Liver (tissue), 9 donors: Measurements from ENCODE around the gene BAIAP2. TPM values are rescaled to one million over a fixed set of nuclear protein-coding genes. Genes with fewer than 3 reads are reported as not detected.

Experiments used
- DNase-seq: peaks from one replicate; pipeline ENCODE4 v3.0.0-alpha.2; 2017; ENCODE audit warnings: low spot score
- H3K27ac ChIP-seq, 2 donors: one replicate each; pipeline ENCODE4 v1.7.0; 2013; ENCODE audit warnings: inconsistent platforms in 2 of 2, low read length in 2 of 2, control low read depth in 1 of 2, low read depth in 1 of 2, mild to moderate bottlenecking in 1 of 2
- H3K27me3 ChIP-seq, 4 donors: one replicate each; pipeline versions ENCODE4 v1.6.1 to v1.7.0; 2013; ENCODE audit warnings: low read length in 3 of 4, inconsistent platforms in 1 of 4, mild to moderate bottlenecking in 1 of 4, moderate library complexity in 1 of 4; ENCODE audit not compliant: control insufficient read depth in 4 of 4, insufficient read depth in 4 of 4
- H3K36me3 ChIP-seq, 4 donors: one replicate each; pipeline versions ENCODE4 v1.6.1 to v1.7.0; 2013; ENCODE audit warnings: low read length in 3 of 4, mild to moderate bottlenecking in 3 of 4, low read depth in 1 of 4, moderate library complexity in 1 of 4; ENCODE audit not compliant: control insufficient read depth in 4 of 4, insufficient read depth in 3 of 4
- H3K4me1 ChIP-seq, 4 donors: one replicate each; pipeline versions ENCODE4 v1.6.1 to v1.7.0; 2013; ENCODE audit warnings: low read length in 3 of 4, mild to moderate bottlenecking in 3 of 4, moderate library complexity in 1 of 4; ENCODE audit not compliant: control insufficient read depth in 4 of 4, insufficient read depth in 4 of 4
- H3K4me3 ChIP-seq, 3 donors: one replicate each; pipeline versions ENCODE4 v1.6.1 to v1.7.0; 2013; ENCODE audit warnings: low read length in 3 of 3, control low read depth in 1 of 3, low read depth in 1 of 3, mild to moderate bottlenecking in 1 of 3
- H3K9ac ChIP-seq, 2 donors: one replicate each; pipeline ENCODE4 v1.7.0; 2013; ENCODE audit warnings: low read length in 2 of 2, mild to moderate bottlenecking in 2 of 2, moderate library complexity in 2 of 2, control low read depth in 1 of 2, low read depth in 1 of 2
- H3K9me3 ChIP-seq, 4 donors: one replicate each; pipeline versions ENCODE4 v1.6.1 to v1.7.0; 2013; ENCODE audit warnings: low read length in 3 of 4; ENCODE audit not compliant: control insufficient read depth in 4 of 4
- EGR1 ChIP-seq, 2 donors: IDR thresholded peaks; 2 replicates each; pipeline ENCODE4 v1.6.1; 2016 to 2018; ENCODE audit warnings: antibody characterized with exemption in 2 of 2, low read depth in 2 of 2
- FOXA1 ChIP-seq: IDR thresholded peaks from 2 replicates; pipeline ENCODE4 v1.6.1; 2016; ENCODE audit warnings: antibody characterized with exemption
- FOXA2 ChIP-seq: IDR thresholded peaks from 2 replicates; pipeline ENCODE4 v1.6.1; 2016; ENCODE audit warnings: antibody characterized with exemption
- GABPA ChIP-seq, 2 donors: IDR thresholded peaks in 1 of 2; conservative IDR thresholded peaks in 1 of 2; 2 replicates each; pipeline ENCODE4 v1.6.1; 2016; ENCODE audit warnings: antibody characterized with exemption in 2 of 2, mild to moderate bottlenecking in 1 of 2, moderate library complexity in 1 of 2
- HNF4A ChIP-seq, 2 donors: conservative IDR thresholded peaks; 2 replicates each; pipeline ENCODE4 v1.6.1; 2016; ENCODE audit warnings: antibody characterized with exemption in 2 of 2, mild to moderate bottlenecking in 2 of 2
- HNF4G ChIP-seq: IDR thresholded peaks from 2 replicates; pipeline ENCODE4 v1.6.1; 2016; ENCODE audit warnings: antibody characterized with exemption
- JUND ChIP-seq, 2 donors: IDR thresholded peaks; 2 replicates each; pipeline ENCODE4 v1.6.1; 2016; ENCODE audit warnings: antibody characterized with exemption in 2 of 2
- NR2F2 ChIP-seq: IDR thresholded peaks from 2 replicates; pipeline ENCODE4 v1.6.1; 2016; ENCODE audit warnings: antibody characterized with exemption
- RAD21 ChIP-seq, 2 donors: IDR thresholded peaks; 2 replicates each; pipeline ENCODE4 v1.6.1; 2016; ENCODE audit warnings: antibody characterized with exemption in 2 of 2, mild to moderate bottlenecking in 2 of 2
- RXRA ChIP-seq, 2 donors: IDR thresholded peaks; 2 replicates each; pipeline ENCODE4 v1.6.1; 2017 to 2018; ENCODE audit warnings: antibody characterized with exemption in 2 of 2, mild to moderate bottlenecking in 1 of 2
- SP1 ChIP-seq: IDR thresholded peaks from 2 replicates; pipeline ENCODE4 v1.6.1; 2018; ENCODE audit warnings: antibody characterized with exemption, mild to moderate bottlenecking
- TAF1 ChIP-seq: conservative IDR thresholded peaks from 2 replicates; pipeline ENCODE4 v1.6.1; 2016; ENCODE audit warnings: antibody characterized with exemption, mild to moderate bottlenecking
- YY1 ChIP-seq: IDR thresholded peaks from 2 replicates; pipeline ENCODE4 v1.6.1; 2016; ENCODE audit warnings: antibody characterized with exemption, mild to moderate bottlenecking
- WGBS: extraction: QIAGEN DNeasy Blood & Tissue Kit; methylation state at CpG from one replicate; pipeline ENCODE4 v1.1.7; 2013; 5-methylcytosine and 5-hydroxymethylcytosine counted together
- polyA plus RNA-seq, 2 donors: library from polyadenylated mRNA; stranded (reverse) in 1 of 2; unstranded in 1 of 2; fragments of 200-250 nt in 1 of 2; fragments of >200 nt in 1 of 2; fragmentation: Nextera tagmentation in 1 of 2; extraction: Ambion mirVana in 1 of 2; gene quantifications; one replicate each; pipeline versions ENCODE4 v1.2.1 to v1.2.3, GENCODE V29; 2013 to 2015
- total RNA-seq, 2 donors: library from RNA; depleted of rRNA; stranded (reverse); fragments of >200 nt; gene quantifications; one replicate each; pipeline ENCODE4 v1.2.3, GENCODE V29; 2014
- TF ChIP-seq, protein P1 (sequence below): IDR thresholded peaks from 2 replicates; pipeline ENCODE4 v1.6.1; 2016; ENCODE audit warnings: antibody characterized with exemption, mild to moderate bottlenecking
- TF ChIP-seq, protein P2 (sequence below): fragments of 150-350 bp; IDR thresholded peaks from 2 replicates; pipeline ENCODE4 v1.5.1; 2017; ENCODE audit warnings: improper control_type of control experiment, low read depth, low read length; ENCODE audit not compliant: missing input control
- TF ChIP-seq, protein P3 (sequence below): IDR thresholded peaks from 2 replicates; pipeline ENCODE4 v1.6.1; 2016; ENCODE audit warnings: antibody characterized with exemption
- TF ChIP-seq, protein P4 (sequence below): IDR thresholded peaks from 2 replicates; pipeline ENCODE4 v1.6.1; 2016; ENCODE audit warnings: antibody characterized with exemption
- TF ChIP-seq, protein P5 (sequence below): IDR thresholded peaks from 2 replicates; pipeline ENCODE4 v1.6.1; 2016; ENCODE audit warnings: antibody characterized with exemption
- donor health status: healthy.
- donor health status: healthy.
- donor health status: healthy.
- donor health status: healthy.
- donor health status: healthy.

The BAIAP2 gene
- total and polyA plus RNA-seq, 4 donors = 8.1 to 61.3 (median 44.9) TPM

DNA sequence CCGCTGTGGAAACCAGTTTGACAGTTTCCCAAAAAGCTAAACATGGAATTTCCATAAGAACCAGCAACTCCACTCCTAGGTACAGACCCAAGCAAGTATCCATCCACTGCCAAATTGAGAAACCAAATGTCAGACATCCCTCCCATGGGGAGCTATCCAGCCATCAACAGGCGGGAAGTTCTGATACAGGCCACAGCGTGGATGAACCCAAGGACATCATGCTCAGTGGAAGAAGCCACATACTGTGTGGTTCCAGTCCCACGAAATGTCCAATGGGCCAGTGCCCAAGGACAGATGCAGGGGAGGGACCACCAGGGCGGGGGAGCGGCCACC lies 12.6 kb upstream of the BAIAP2 start:
- no peak for DNase-seq
- Histone ChIP-seq H3K36me3 (no peaks in the 10 kb centered on the region), H3K9me3 (no peaks in the 10 kb centered on the region), H3K4me1 (peaks cover 3 to 20% (median 5%) of the 10 kb centered on the region in 4 donors), H3K4me3 (no peak overlapping the region), H3K27me3 (no peaks in the 10 kb centered on the region), H3K27ac (no peak overlapping the region), H3K9ac (no peak overlapping the region)
- TF ChIP-seq, protein P1, sequence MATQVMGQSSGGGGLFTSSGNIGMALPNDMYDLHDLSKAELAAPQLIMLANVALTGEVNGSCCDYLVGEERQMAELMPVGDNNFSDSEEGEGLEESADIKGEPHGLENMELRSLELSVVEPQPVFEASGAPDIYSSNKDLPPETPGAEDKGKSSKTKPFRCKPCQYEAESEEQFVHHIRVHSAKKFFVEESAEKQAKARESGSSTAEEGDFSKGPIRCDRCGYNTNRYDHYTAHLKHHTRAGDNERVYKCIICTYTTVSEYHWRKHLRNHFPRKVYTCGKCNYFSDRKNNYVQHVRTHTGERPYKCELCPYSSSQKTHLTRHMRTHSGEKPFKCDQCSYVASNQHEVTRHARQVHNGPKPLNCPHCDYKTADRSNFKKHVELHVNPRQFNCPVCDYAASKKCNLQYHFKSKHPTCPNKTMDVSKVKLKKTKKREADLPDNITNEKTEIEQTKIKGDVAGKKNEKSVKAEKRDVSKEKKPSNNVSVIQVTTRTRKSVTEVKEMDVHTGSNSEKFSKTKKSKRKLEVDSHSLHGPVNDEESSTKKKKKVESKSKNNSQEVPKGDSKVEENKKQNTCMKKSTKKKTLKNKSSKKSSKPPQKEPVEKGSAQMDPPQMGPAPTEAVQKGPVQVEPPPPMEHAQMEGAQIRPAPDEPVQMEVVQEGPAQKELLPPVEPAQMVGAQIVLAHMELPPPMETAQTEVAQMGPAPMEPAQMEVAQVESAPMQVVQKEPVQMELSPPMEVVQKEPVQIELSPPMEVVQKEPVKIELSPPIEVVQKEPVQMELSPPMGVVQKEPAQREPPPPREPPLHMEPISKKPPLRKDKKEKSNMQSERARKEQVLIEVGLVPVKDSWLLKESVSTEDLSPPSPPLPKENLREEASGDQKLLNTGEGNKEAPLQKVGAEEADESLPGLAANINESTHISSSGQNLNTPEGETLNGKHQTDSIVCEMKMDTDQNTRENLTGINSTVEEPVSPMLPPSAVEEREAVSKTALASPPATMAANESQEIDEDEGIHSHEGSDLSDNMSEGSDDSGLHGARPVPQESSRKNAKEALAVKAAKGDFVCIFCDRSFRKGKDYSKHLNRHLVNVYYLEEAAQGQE = no peak
- TF ChIP-seq HNF4G = no peak
- TF ChIP-seq JUND (IDR thresholded peaks at IDR 0.05) = no peak
- no peak for TF ChIP-seq GABPA (IDR thresholded peaks at IDR 0.05 in 1 of 2, conservative IDR thresholded peaks at IDR 0.05 in 1 of 2)
- TF ChIP-seq SP1 = no peak
- TF ChIP-seq, protein P2, sequence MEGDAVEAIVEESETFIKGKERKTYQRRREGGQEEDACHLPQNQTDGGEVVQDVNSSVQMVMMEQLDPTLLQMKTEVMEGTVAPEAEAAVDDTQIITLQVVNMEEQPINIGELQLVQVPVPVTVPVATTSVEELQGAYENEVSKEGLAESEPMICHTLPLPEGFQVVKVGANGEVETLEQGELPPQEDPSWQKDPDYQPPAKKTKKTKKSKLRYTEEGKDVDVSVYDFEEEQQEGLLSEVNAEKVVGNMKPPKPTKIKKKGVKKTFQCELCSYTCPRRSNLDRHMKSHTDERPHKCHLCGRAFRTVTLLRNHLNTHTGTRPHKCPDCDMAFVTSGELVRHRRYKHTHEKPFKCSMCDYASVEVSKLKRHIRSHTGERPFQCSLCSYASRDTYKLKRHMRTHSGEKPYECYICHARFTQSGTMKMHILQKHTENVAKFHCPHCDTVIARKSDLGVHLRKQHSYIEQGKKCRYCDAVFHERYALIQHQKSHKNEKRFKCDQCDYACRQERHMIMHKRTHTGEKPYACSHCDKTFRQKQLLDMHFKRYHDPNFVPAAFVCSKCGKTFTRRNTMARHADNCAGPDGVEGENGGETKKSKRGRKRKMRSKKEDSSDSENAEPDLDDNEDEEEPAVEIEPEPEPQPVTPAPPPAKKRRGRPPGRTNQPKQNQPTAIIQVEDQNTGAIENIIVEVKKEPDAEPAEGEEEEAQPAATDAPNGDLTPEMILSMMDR = no peak
- TF ChIP-seq HNF4A (conservative IDR thresholded peaks at IDR 0.05) = no peak
- TF ChIP-seq, protein P3, sequence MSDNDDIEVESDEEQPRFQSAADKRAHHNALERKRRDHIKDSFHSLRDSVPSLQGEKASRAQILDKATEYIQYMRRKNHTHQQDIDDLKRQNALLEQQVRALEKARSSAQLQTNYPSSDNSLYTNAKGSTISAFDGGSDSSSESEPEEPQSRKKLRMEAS = no peak
- no peak for TF ChIP-seq RXRA (IDR thresholded peaks at IDR 0.05)
- no peak for TF ChIP-seq YY1
- TF ChIP-seq, protein P4, sequence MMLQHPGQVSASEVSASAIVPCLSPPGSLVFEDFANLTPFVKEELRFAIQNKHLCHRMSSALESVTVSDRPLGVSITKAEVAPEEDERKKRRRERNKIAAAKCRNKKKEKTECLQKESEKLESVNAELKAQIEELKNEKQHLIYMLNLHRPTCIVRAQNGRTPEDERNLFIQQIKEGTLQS = no peak
- TF ChIP-seq EGR1 (IDR thresholded peaks at IDR 0.05; ENCODE audit: low read depth in 2 of 2) = no peak
- no peak for TF ChIP-seq TAF1
- TF ChIP-seq, protein P5, sequence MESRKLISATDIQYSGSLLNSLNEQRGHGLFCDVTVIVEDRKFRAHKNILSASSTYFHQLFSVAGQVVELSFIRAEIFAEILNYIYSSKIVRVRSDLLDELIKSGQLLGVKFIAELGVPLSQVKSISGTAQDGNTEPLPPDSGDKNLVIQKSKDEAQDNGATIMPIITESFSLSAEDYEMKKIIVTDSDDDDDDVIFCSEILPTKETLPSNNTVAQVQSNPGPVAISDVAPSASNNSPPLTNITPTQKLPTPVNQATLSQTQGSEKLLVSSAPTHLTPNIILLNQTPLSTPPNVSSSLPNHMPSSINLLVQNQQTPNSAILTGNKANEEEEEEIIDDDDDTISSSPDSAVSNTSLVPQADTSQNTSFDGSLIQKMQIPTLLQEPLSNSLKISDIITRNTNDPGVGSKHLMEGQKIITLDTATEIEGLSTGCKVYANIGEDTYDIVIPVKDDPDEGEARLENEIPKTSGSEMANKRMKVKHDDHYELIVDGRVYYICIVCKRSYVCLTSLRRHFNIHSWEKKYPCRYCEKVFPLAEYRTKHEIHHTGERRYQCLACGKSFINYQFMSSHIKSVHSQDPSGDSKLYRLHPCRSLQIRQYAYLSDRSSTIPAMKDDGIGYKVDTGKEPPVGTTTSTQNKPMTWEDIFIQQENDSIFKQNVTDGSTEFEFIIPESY = no peak
- TF ChIP-seq FOXA2 = no peak
- TF ChIP-seq FOXA1 = no peak
- TF ChIP-seq RAD21 (IDR thresholded peaks at IDR 0.05) = no peak
- TF ChIP-seq NR2F2 = no peak
- WGBS = 79% methylated on average over 6 of the region's 6 CpGs
